ENCODE data around the gene CRYAB. TPM values are rescaled to one million over a fixed set of nuclear protein-coding genes. Genes with fewer than 3 reads are reported as not detected.

Gene CRYAB
- total RNA-seq, 1 donor: not detected

GRCh38 chr11:111921541-111922230 is 10.1 kb upstream of the CRYAB start:
- H3K4me3 ChIP-seq (ENCODE audit: low read length): no peak overlapping the region
- H3K27me3 ChIP-seq (ENCODE audit: insufficient read depth, low read length): no peaks in the 10 kb centered on the region
- H3K9me3 ChIP-seq (ENCODE audit: low read depth, low read length): no peaks in the 10 kb centered on the region
- peaks cover 17% of the 10 kb centered on the region for H3K4me1 ChIP-seq (ENCODE audit: insufficient read depth, low read length)

GRCh38 chr11:111920908-111921307 is 9.3 kb upstream of the CRYAB start:
- peaks cover 5% of the 10 kb centered on the region for H3K27me3 ChIP-seq (ENCODE audit: insufficient read depth, low read length)
- peaks cover 10% of the 10 kb centered on the region for H3K4me1 ChIP-seq (ENCODE audit: insufficient read depth, low read length)
- no peaks in the 10 kb centered on the region for H3K9me3 ChIP-seq (ENCODE audit: low read depth, low read length)
- no peak overlapping the region for H3K4me3 ChIP-seq (ENCODE audit: low read length)

- no peak within 1 kb of the TSS for H3K4me3 ChIP-seq (ENCODE audit: low read length)
- peaks cover 15% of the 10 kb centered on the region for H3K27me3 ChIP-seq (ENCODE audit: insufficient read depth, low read length)
- no peaks in the 10 kb centered on the region for H3K9me3 ChIP-seq (ENCODE audit: low read depth, low read length)
These were observed 7.1 kb upstream of the CRYAB start, which contains the start of gene C11orf52 for GRCh38 chr11:111918390-111919256. Gene C11orf52, plus strand, starts transcription at chr11:111918913. Its CDS starts 60 bp downstream, at chr11:111918973.

GRCh38 chr11:111917788-111918187 is 6.2 kb upstream of the CRYAB start:
- Histone ChIP-seq H3K9me3 (ENCODE audit: low read depth, low read length) (no peaks in the 10 kb centered on the region), H3K4me1 (ENCODE audit: insufficient read depth, low read length) (peaks cover 5% of the 10 kb centered on the region), H3K27me3 (ENCODE audit: insufficient read depth, low read length) (peaks cover 20% of the 10 kb centered on the region), H3K4me3 (ENCODE audit: low read length) (no peak overlapping the region)

More at GRCh38 chr11:111918390-111919256, 7.1 kb upstream of the CRYAB start, which contains the start of gene C11orf52:
- H3K4me1 ChIP-seq (ENCODE audit: insufficient read depth, low read length): peaks cover 10% of the 10 kb centered on the region

- Histone ChIP-seq H3K27me3 (ENCODE audit: insufficient read depth, low read length) (peaks cover 21% of the 10 kb centered on the region), H3K9me3 (ENCODE audit: low read depth, low read length) (no peaks in the 10 kb centered on the region)
These were observed 5.7 kb upstream of the CRYAB start for GRCh38 chr11:111917312-111917711.

GRCh38 chr11:111916768-111917167 is 5.2 kb upstream of the CRYAB start:
- Histone ChIP-seq H3K4me1 (ENCODE audit: insufficient read depth, low read length) (peaks cover under 1% of the 10 kb centered on the region), H3K4me3 (ENCODE audit: low read length) (no peak overlapping the region), H3K9me3 (ENCODE audit: low read depth, low read length) (no peaks in the 10 kb centered on the region), H3K27me3 (ENCODE audit: insufficient read depth, low read length) (peaks cover 26% of the 10 kb centered on the region)

More at GRCh38 chr11:111917312-111917711, 5.7 kb upstream of the CRYAB start:
- Histone ChIP-seq H3K4me3 (ENCODE audit: low read length) (no peak overlapping the region), H3K4me1 (ENCODE audit: insufficient read depth, low read length) (peaks cover 5% of the 10 kb centered on the region)

GRCh38 chr11:111913997-111914396 is 2.4 kb upstream of the CRYAB start:
- H3K27me3 ChIP-seq (ENCODE audit: insufficient read depth, low read length): peaks cover 28% of the 10 kb centered on the region
- H3K9me3 ChIP-seq (ENCODE audit: low read depth, low read length): no peaks in the 10 kb centered on the region
- H3K4me1 ChIP-seq (ENCODE audit: insufficient read depth, low read length): no peaks in the 10 kb centered on the region
- H3K4me3 ChIP-seq (ENCODE audit: low read length): no peak overlapping the region

GRCh38 chr11:111913031-111913861 is 1.7 kb upstream of the CRYAB start:
- Histone ChIP-seq H3K4me1 (ENCODE audit: insufficient read depth, low read length) (no peaks in the 10 kb centered on the region), H3K9me3 (ENCODE audit: low read depth, low read length) (no peaks in the 10 kb centered on the region), H3K4me3 (ENCODE audit: low read length) (no peak overlapping the region), H3K27me3 (ENCODE audit: insufficient read depth, low read length) (peaks cover 28% of the 10 kb centered on the region)

GRCh38 chr11:111912535-111912934 is 965 bp upstream of the CRYAB start, which contains the start of gene HSPB2:
Gene HSPB2, plus strand, starts transcription at chr11:111912734. Its CDS starts 96 bp downstream, at chr11:111912830.
- no peaks in the 10 kb centered on the region for H3K9me3 ChIP-seq (ENCODE audit: low read depth, low read length)
- H3K27me3 ChIP-seq (ENCODE audit: insufficient read depth, low read length): peaks cover 28% of the 10 kb centered on the region
- no peak within 1 kb of the TSS for H3K4me3 ChIP-seq (ENCODE audit: low read length)
- no peaks in the 10 kb centered on the region for H3K4me1 ChIP-seq (ENCODE audit: insufficient read depth, low read length)

GRCh38 chr11:111910676-111911562 is 651 bp downstream of the CRYAB start:
- peaks cover 24% of the 10 kb centered on the region for H3K27me3 ChIP-seq (ENCODE audit: insufficient read depth, low read length)
- no peak overlapping the region for H3K4me3 ChIP-seq (ENCODE audit: low read length)
- H3K4me1 ChIP-seq (ENCODE audit: insufficient read depth, low read length): no peaks in the 10 kb centered on the region
- H3K9me3 ChIP-seq (ENCODE audit: low read depth, low read length): no peaks in the 10 kb centered on the region

GRCh38 chr11:111909378-111909777 is 2.2 kb downstream of the CRYAB start:
- Histone ChIP-seq H3K27me3 (ENCODE audit: insufficient read depth, low read length) (peaks cover 21% of the 10 kb centered on the region), H3K4me3 (ENCODE audit: low read length) (no peak overlapping the region), H3K4me1 (ENCODE audit: insufficient read depth, low read length) (no peaks in the 10 kb centered on the region), H3K9me3 (ENCODE audit: low read depth, low read length) (no peaks in the 10 kb centered on the region)

GRCh38 chr11:111908639-111909305 is 2.8 kb downstream of the CRYAB start:
- Histone ChIP-seq H3K4me3 (ENCODE audit: low read length) (no peak overlapping the region), H3K4me1 (ENCODE audit: insufficient read depth, low read length) (no peaks in the 10 kb centered on the region), H3K27me3 (ENCODE audit: insufficient read depth, low read length) (peaks cover 15% of the 10 kb centered on the region), H3K9me3 (ENCODE audit: low read depth, low read length) (no peaks in the 10 kb centered on the region)

- no peak overlapping the region for H3K4me3 ChIP-seq (ENCODE audit: low read length)
- H3K9me3 ChIP-seq (ENCODE audit: low read depth, low read length): no peaks in the 10 kb centered on the region
- peaks cover 1% of the 10 kb centered on the region for H3K27me3 ChIP-seq (ENCODE audit: insufficient read depth, low read length)
- no peaks in the 10 kb centered on the region for H3K4me1 ChIP-seq (ENCODE audit: insufficient read depth, low read length)
These were observed 4.9 kb downstream of the CRYAB start for GRCh38 chr11:111906680-111907079.
